GM18511 (cell line): ENCODE measurements around the gene RPS6KA1.
"Not testable (repeated sequence)": the region's sequence is repeated elsewhere in the genome, so short reads cannot be mapped to it uniquely, and the experiment has no call there.

Experiments
- ATAC-seq: cut with Tn5 transposase; IDR thresholded peaks from one replicate; pipeline ENCODE4 v1.9.1; 2021; ENCODE audit warnings: mild to moderate bottlenecking, moderate library complexity; ENCODE audit not compliant: unreplicated experiment

RPS6KA1 gene

DNA sequence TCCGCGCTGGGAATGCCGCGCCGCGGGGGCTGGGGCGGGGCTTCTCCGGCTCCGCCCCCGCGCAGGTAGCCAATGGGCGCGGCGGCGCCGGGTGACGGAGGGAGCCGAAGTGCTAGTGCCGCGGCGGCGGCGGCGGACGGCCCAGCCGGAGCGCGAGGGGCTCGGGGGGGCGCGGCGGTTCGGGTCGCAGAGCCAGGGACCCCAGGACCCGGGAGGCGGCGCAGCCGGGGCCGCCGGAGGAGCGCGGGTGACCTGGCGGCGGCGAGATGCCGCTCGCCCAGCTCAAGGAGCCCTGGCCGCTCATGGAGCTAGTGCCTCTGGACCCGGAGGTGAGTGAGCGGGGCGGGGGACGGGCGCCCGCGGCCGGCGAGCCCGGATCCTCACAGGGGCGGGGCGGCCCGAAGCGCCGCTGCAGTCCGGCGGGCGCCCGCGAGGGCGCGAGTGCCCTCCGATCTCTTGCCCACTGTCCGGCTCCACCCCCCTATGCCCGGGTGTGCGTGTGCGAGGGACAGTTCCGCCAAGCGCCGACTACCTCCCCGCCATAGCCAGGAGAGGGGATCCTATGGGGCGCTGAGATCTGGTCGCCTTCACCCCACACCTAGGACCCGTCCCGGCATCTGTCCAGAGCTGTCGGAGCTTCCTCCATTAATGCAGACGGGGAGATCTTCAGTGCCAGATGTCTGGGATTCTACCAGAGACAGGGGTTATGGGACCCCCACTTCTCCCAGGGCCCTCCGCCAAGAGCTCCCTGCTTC is at the start of gene RPS6KA1:
RPS6KA1 (plus strand) TSS at position 107 of the 755 bp plus-strand sequence; CDS start at position 267, 160 bp downstream.
- ATAC-seq: peak; percentile 78

DNA sequence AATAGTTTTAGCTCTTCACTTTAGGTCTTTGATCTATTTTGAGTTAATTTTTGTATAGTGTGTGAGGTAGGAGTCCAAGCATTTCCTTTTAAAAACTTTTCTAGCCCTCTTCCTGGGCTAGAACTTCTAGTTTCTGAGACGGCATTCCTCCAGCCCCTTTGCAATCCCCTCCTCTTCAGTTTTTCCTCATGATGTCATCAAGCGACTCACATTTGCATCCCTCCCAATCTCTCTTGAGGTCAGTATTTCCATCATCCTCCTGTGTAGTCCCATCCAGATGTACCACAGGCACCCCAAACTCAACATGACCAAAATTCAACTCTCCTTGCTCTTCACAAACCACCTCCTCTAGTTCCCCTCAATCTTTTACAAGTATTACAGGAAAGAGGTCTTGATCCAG is 46.6 kb upstream of the RPS6KA1 start:
- ATAC-seq: no peak

DNA sequence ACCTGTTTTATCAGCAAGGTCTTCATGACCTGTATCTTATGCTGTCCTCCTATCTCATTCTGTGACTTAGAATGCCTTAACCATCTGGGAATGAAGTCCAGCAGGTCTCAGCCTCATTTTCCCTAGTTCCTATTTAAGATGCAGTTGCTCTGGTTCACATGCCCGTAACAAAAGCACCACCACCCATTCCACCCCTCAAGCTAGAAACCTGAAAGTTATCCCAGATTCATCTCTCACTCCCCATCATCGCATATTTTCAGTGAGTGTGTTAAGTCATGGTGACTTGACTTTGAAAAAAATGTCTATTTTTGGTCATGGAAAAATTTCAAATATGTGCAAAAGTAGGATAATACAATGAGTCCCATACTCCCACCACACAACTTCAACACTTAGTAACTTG is 45.6 kb upstream of the RPS6KA1 start:
- no peak for ATAC-seq

DNA sequence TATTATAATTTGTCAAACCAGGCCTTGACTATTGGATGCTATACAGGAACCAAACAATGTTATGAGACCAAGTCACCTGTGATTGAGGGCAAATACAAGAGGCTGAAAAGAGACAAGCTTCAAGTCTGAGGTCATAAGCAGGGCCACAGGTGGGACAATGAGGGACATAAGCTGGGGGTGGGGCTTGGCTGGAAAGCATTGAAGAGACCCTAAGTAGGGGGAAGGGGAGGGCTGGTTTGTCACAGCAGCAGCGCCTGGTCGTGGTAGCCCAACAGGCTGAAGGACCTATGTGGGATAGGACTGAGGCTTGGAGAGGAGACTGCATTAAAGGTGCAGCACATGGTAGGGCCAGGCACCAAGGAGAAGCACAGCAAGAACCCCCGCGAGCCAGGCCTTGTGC is 39.4 kb upstream of the RPS6KA1 start:
- no peak for ATAC-seq

DNA sequence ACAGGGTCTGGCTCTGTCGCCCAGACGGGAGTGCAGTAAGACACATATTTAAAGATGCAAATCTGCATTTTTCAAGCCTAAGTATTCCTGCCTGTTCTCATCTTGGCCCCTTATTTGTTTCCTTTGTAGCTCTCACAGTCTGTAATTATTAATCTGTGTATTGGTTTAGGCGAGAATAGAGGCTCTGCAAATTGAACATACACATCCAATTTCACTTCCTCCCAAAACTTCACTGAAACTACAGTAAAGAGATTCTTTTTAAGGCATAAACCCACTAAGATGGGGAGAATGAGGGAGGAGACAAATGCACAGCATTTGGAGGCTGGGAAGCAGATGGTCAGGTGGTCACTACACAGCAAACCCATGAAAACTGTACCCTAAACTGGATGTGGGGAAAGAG is 36.3 kb upstream of the RPS6KA1 start:
- ATAC-seq: no peak

DNA sequence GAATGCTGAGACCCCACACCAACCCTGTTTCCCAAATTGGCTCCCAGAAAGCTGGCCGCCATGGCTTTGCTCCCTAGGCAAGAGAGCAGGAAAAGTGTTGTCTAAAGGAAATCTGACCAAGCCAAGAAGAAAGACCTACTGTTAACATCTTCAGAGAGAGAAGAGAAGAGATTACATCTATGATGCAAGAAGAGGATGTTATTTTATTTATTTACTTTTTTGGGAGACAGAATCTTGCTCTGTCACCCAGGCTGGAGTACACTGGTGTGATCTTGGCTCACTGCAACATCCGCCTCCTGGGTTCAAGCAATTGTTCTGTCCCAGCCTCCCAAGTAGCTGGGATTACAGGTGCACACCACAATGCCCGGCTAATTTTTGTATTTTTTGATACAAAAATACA is 35.6 kb upstream of the RPS6KA1 start:
- ATAC-seq: no peak

DNA sequence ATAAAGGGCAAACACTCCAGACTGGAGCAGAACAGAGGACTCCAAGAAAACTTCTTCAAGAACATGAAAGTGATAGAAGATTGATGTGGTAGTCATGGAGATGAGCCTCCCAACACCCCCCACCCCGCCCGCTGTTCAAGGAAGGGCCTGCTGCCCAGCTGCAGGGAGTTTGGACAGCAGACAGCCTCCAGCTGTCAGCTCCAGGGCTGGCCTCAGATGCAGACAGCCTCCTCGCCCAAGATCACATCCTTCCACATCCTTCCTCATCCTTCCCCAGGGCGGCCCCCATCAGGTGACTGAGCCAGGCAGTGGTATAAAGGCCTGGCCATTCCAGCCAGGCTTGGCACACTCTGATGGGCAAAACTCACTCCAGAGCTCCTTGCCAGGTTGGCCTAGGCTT is 32.7 kb upstream of the RPS6KA1 start:
- ATAC-seq: no peak

DNA sequence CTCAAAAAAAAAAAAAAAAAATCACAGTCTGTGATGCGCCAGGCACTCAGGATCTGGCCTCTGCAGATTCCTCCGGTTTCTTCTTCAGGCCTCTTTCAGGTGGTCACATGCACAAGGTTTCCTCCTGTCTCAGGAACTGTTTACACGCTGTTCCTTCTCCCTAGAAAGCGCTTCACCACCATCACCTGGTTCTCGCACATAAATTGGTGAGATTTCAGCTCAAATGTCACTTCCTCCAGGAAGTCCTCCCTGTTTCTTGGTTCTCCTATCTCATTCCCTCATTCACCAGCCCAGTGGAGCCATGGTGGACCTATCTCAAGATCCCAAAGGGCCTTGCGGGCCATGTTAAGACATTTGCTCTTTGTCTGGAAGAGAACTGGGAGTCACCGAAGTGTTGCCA is 30.7 kb upstream of the RPS6KA1 start:
- no peak for ATAC-seq

DNA sequence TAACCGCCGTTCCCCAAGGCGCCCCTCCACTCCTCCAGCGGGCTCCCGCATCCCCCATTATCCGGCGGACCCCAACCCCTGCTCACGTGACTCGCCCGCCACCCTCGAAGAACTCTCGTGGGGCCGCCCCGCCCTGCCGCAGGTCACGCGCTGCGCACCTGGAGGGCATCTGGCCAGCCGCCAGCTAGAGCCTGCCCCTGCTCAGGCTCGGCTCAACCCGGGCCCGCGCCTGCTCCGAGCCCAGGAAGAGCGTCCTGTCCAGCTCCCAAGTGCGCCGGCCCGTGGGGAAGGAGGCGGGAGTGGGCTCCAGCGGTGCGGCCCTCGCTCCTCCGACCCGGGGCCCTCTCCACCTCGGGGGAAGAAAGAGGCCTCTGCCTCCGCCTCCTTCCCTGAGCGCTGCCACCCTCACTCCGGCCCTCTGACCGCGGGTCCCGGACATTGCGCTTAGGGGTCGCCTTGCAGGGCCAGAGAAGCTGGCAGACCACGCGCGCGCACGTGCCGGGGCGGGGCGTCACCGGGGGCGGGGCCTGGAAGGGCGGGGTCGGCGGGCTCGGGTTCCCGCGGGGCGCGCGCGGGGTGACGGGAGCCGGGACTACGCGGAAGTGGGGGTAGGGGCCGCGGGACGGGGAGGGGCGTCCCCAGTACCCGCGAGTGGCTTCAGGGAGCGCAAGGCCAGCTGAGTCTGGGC is 28.9 kb upstream of the RPS6KA1 start:
- peak; percentile 70 for ATAC-seq

DNA sequence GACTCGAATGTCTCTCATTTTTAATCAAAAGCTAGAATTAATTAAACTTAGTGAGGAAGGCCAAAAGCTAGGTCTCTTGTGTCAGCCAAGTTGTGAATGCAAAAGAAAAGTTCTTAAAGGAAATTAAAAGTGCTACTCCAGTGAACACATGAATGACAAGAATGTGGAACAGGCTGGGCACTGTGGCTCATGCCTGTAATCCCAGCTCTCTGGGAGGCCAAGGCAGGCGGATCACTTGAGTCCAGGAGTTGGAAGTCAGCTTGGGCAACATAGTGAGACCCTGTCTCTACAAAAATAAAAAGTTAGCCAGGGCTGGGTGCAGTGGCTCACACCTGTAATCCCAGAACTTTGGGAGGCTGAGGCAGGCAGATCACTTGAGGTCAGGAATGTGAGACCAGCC is 18.9 kb upstream of the RPS6KA1 start:
- ATAC-seq: not testable (repeated sequence)

DNA sequence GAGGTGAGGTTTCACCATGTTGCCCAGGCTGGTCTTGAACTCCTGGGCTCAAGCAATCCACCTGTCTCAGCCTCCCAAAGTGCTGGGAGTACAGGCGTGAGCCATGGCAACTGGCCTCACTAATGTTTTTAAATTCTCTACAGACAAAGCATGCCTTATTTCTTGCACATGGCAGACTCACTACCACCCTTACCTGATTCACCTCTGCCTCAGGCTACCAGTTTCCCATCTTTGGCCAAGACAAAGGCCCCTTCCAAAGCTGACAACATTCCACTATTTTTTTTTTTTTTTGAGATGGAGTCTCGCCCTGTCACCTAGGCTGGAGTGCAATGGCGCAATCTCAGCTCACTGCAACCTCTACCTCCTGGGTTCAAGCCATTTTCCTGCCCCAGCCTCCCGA is 13.7 kb upstream of the RPS6KA1 start:
- not testable (repeated sequence) for ATAC-seq

DNA sequence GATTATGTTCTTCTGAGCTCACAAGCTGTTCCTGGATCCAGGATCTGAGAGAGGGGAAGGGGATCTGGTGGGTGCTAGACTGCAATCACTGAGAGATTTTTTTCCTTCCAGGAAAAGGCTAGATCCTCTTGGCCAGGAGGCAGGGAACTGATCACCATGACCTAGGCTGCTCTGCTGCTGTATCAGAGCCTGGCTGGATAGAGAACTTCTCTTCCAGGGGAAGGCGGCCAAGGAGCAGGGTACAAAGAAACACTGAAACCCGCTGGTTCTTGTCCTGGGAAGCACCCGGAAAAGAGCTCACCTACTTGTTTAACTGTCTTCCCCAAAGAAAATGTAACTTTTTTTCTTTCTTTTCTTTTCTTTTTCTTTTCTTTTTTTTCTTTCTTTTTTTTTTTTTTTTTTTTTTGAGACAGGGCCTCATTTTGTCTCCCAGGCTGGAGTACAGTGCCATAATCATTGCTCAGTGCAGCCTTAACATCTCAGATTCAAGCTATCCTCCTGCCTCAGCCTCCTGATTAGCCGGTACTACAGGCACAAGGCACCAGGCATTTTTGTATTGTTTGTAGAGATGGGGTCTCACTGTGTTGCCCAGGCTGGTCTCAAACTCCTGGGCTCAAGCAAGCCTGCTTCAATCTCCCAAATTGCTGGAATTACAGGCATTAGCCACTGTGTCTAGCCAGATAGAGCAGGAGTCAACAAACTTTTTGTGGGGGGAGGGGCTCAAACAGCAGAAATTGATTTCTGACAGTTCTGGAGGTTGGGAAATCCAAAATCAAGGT is 12.4 kb upstream of the RPS6KA1 start:
- no peak for ATAC-seq

DNA sequence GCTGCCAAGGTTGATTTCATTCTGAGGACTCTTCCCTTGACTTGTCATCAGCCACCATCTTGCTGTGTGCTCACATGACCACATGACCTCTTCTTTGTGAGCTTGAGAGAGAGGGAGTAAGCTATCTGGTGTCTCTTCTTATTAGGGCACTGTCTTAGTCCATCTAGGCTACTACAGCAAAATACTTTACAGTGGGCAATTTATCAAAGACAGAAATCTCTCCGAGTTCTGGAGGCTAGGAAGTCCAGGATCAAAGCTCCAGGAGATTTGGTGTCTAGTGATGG is 11.9 kb upstream of the RPS6KA1 start:
- ATAC-seq: no peak

DNA sequence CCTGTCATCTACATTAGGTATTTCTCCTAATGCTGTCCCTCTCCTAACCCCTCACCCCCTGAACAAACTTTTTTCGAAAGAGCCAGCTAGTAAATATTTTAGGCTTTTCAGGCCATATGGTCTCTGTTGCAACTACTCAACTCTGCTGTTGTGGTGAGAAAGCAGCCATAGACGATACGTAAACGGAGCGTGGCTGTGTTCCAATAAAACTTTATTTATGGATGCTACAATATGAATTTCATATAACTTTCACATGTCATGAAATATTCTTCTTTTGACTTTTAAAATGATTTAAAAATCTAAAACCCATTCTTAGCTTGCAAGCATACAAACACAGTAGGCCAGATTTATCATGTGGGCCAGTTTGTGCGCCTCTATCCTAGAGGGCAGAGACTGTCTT is 11.2 kb upstream of the RPS6KA1 start:
- no peak for ATAC-seq

DNA sequence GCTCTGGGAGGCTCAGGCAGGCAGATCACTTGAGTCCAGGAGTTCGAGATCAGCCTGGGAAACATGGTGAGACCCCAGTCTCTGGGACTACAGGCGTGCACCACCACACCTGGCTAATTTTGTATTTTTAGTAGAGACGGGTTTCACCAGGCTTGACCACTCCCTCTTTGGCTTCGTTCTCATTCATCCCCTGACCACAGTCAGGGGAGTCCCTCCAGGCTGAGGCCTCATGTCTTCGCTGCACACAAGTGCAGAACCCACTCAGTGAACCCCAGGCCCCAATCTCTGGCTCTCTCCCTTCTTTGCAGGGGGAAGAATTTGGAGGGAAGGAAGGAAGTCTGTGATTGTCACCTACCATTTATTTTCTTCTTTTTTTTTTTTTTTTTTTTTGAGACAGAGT is 9.2 kb upstream of the RPS6KA1 start:
- ATAC-seq: no peak

DNA sequence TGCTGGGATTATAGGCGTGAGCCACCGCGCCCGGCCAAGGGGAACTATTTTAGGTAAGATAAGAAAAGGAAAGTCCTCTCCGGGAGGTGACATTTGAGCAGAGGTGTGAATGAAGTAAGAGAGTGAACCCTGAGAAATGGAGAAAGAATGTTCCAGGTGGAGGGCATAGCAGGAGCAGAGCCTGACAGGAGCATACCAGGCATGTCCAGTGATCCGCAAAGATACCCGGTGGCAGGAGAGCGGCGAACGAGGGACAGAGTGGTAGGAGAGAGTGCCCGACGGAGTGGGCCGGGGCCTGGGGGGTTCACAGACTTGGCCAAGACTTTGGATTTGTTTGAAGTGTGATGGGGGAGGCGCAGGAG is 7.9 kb upstream of the RPS6KA1 start:
- ATAC-seq: no peak

DNA sequence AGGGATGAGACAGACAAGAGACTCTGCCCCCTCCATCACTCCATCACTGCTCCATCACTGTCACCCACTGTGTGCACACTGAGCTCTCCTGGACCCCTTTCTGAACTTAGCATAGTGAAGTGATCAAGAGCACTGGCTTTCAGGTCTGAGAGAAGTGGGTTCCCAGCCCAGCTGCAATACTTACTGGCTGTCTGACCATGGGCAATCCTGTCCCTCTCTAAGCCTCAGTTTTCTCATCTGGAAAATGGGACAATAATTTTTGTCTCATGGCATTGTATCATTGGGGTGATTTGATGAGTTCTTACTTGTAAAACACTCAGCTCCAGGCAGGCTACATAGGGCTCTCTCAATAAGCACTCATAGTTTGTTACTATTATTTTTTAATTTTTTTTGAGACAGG is 7.5 kb upstream of the RPS6KA1 start:
- no peak for ATAC-seq

DNA sequence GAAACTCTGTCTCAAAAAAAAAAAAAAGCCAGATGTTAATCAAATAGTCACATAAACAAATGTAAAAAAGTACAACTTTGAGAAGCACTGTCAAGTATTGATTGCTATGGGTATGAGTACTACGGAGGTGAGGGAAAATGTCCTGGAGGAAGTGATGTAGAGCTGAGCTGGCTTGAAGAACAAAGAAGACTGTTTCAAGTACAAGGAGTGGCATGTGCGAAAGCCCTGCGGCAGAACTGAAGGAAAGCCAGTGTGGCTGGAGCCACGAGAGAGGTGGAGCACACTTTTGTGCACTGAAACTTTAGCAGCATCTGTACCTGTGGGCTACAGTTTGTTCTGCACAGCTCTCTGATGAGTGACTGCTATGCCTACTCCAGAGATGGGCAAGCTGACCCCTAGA is 5.4 kb upstream of the RPS6KA1 start:
- no peak for ATAC-seq

DNA sequence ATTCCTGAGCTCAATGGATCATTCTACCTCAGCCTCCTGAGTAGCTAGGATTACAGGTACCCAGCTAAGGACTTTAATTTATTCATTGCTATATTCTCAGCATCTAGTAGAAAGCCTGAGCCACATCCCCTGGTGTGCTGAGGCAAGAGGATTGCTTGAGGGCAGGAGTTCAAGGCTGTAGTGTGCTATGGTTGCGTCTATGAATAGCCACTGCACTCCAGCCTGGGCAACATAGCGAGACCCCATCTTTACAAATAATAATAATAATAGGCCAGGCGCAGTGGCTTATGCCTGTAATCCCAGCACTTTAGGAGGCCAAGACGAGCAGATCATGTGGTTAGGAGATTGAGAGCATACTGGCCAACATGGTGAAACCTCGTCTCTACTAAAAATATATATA is 3.3 kb upstream of the RPS6KA1 start:
- no peak for ATAC-seq

DNA sequence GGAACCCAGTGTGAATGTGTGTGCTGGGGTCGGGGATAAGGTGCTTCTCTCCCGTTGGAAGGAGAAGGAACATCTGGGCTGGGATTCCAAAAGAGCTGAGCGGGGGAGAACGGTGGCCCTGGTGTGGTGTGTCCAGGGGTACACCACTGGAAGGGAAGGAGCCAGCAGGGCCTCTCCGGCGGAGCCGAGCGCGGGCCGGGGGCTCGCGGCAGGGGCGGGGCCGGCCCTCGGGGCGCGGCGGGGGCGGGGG is 231 bp upstream of the RPS6KA1 start:
- no peak for ATAC-seq

DNA sequence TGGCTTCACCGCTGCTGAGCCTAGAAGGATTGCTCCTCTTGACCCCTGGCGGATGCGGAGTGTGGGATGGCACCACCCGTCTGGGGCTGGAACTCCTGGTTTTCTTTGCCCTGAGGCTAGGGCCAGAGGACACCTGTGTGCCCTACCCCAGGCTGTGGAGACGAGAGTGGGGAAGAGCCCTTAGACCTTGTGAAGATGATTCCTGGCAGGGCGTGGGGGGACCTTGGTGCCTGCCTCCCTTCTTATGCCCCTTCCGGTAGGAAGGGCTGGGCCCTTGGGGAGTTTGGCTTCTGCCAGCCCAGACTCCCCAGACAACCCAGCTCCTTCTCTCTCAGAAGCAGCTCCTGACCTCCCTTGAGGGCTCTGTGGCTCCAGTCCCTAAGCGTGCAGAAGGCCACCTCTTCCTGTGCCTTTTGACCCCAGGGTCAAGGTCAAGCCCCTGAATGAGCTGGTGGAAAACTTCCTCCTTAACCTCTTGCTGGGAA is 891 bp downstream of the RPS6KA1 start:
- peak; percentile 18 for ATAC-seq

DNA sequence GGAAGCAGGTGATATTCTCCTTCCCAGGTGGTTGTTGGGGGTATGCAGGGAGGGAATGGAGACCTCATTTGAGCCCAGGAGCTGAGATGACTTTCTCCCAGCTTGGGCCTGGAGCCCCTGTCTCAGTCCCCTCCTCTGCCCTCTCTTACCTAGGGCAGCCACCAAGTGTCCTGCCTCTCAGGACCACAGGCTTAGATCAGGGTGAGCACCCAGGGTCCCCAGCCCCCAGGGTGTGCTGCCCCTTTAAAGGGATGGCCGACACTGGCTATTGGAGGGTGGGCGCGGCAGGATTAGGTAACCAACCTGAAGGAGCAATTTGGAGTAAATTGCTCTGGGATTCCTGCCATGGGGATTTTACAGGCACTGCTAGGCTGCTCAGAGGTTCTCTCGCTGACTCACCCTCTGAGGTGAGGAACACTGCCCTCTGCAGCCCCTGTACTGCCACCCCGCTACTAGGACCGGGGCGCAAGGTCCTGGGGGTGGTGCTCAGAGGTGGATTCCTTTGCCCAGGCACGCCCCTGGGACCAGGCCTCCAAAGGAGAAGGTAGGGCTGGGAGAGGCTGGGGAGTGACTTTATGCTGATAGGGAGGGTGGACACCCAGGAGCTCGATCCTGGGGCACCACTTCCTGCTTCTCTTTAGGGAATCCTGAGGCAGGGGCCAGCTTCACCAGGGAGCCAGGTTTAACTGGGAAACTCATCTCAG is 1.5 kb downstream of the RPS6KA1 start:
- ATAC-seq: no peak
